HEK293 (cell line): Measurements from ENCODE around the gene GTPBP3.

Experiments used
- CTCF ChIA-PET: fragments of 350-600 bp; formaldehyde crosslinking; extraction: SDS; loops from one replicate; lab custom pipeline; 2021; ENCODE audit warnings: antibody characterized with exemption; lab: Yijun Ruan, JAX
- POLR2A ChIA-PET: fragments of 300-600 bp; formaldehyde crosslinking; extraction: SDS; loops from one replicate; lab custom pipeline; 2020; ENCODE audit warnings: antibody characterized with exemption, inconsistent platforms; lab: Yijun Ruan, JAX
- H3K27ac ChIP-seq: fragments of 200-500 bp; sonication (Bioruptor generic); 2 replicates; pipeline ENCODE4 v1.5.1; 2014; ENCODE audit warnings: low read depth, low read length, control low read depth, inconsistent platforms; ENCODE audit errors: extremely low read depth
- H3K36me3 ChIP-seq, 2 experiments: fragments of 200-500 bp in 1 of 2; sonication (Bioruptor generic) in 1 of 2; 1 replicate in 1 of 2; 2 replicates in 1 of 2; pipeline ENCODE4 v1.5.1; 2014 to 2017; ENCODE audit warnings: inconsistent platforms in 2 of 2, low read length in 2 of 2; ENCODE audit not compliant: control insufficient read depth in 2 of 2, insufficient read depth in 1 of 2
- H3K4me1 ChIP-seq: fragments of 200-500 bp; sonication (Bioruptor generic); 2 replicates; pipeline ENCODE4 v1.5.1; 2014; ENCODE audit warnings: mild to moderate bottlenecking, low read length, inconsistent platforms; ENCODE audit not compliant: control insufficient read depth, insufficient read depth
- H3K4me3 ChIP-seq: 2 replicates; pipeline ENCODE4 v1.5.1; 2011; ENCODE audit warnings: low read depth, mild to moderate bottlenecking, control low read depth, low read length, moderate library complexity
- H3K9me3 ChIP-seq: fragments of 200-500 bp; sonication (Bioruptor generic); 2 replicates; pipeline ENCODE4 v1.5.1; 2014; ENCODE audit warnings: low read depth, low read length, inconsistent platforms; ENCODE audit not compliant: control insufficient read depth, insufficient read depth
- GLIS2 ChIP-seq: fragments of 450-650 bp; formaldehyde crosslinking; IDR thresholded peaks from 2 replicates; pipeline ENCODE4 v1.5.1; 2016; ENCODE audit warnings: missing biosample characterization, missing genetic modification characterization
- INSM2 ChIP-seq: fragments of 450-650 bp; formaldehyde crosslinking; IDR thresholded peaks from 2 replicates; pipeline ENCODE4 v1.5.1; 2016; ENCODE audit warnings: missing biosample characterization, missing genetic modification characterization
- KLF1 ChIP-seq: fragments of 450-650 bp; formaldehyde crosslinking; IDR thresholded peaks from 2 replicates; pipeline ENCODE4 v1.5.1; 2016; ENCODE audit warnings: missing biosample characterization, missing genetic modification characterization
- MEIS1 ChIP-seq: sonication (generic); formaldehyde crosslinking; IDR thresholded peaks from 2 replicates; pipeline ENCODE4 v1.8.1; 2022; ENCODE audit warnings: missing genetic modification reagents, mild to moderate bottlenecking, borderline replicate concordance
- PATZ1 ChIP-seq: fragments of 450-650 bp; formaldehyde crosslinking; IDR thresholded peaks from 2 replicates; pipeline ENCODE4 v1.5.1; 2016; ENCODE audit warnings: missing biosample characterization, missing genetic modification characterization
- SCRT2 ChIP-seq: fragments of 450-650 bp; formaldehyde crosslinking; IDR thresholded peaks from 2 replicates; pipeline ENCODE4 v1.5.1; 2016; ENCODE audit warnings: missing biosample characterization, missing genetic modification characterization
- ZBTB11 ChIP-seq: fragments of 450-650 bp; formaldehyde crosslinking; conservative IDR thresholded peaks from 2 replicates; pipeline ENCODE4 v1.5.1; 2016; ENCODE audit warnings: low read depth, missing biosample characterization, missing genetic modification characterization
- ZBTB20 ChIP-seq: fragments of 450-650 bp; formaldehyde crosslinking; IDR thresholded peaks from 2 replicates; pipeline ENCODE4 v1.5.1; 2016; ENCODE audit warnings: missing biosample characterization, missing genetic modification characterization
- ZBTB26 ChIP-seq: fragments of 450-650 bp; formaldehyde crosslinking; optimal IDR thresholded peaks from 2 replicates; pipeline ENCODE3; 2016; ENCODE audit warnings: missing biosample characterization, mild to moderate bottlenecking, missing genetic modification characterization
- ZIC2 ChIP-seq: fragments of 450-650 bp; formaldehyde crosslinking; IDR thresholded peaks from 2 replicates; pipeline ENCODE4 v1.5.1; 2016; ENCODE audit warnings: missing biosample characterization, missing genetic modification characterization
- ZNF10 ChIP-seq: fragments of 450-650 bp; formaldehyde crosslinking; IDR thresholded peaks from 2 replicates; pipeline ENCODE4 v1.5.1; 2017; ENCODE audit warnings: missing biosample characterization, missing genetic modification characterization
- ZNF138 ChIP-seq: fragments of 450-650 bp; formaldehyde crosslinking; IDR thresholded peaks from 2 replicates; pipeline ENCODE4 v1.5.1; 2016; ENCODE audit warnings: missing biosample characterization, missing genetic modification characterization, borderline replicate concordance
- ZNF140 ChIP-seq: fragments of 450-650 bp; formaldehyde crosslinking; IDR thresholded peaks from 2 replicates; pipeline ENCODE4 v1.5.1; 2016; ENCODE audit warnings: missing biosample characterization, missing genetic modification characterization
- ZNF146 ChIP-seq: fragments of 450-650 bp; formaldehyde crosslinking; IDR thresholded peaks from 2 replicates; pipeline ENCODE4 v1.5.1; 2016; ENCODE audit warnings: missing biosample characterization, missing genetic modification characterization
- ZNF155 ChIP-seq: fragments of 450-650 bp; formaldehyde crosslinking; IDR thresholded peaks from 2 replicates; pipeline ENCODE4 v1.5.1; 2016; ENCODE audit warnings: missing biosample characterization, missing genetic modification characterization
- ZNF16 ChIP-seq: fragments of 450-650 bp; formaldehyde crosslinking; IDR thresholded peaks from 2 replicates; pipeline ENCODE4 v1.5.1; 2016; ENCODE audit warnings: low read depth, missing biosample characterization, missing genetic modification characterization
- ZNF214 ChIP-seq: fragments of 450-650 bp; formaldehyde crosslinking; IDR thresholded peaks from 2 replicates; pipeline ENCODE4 v1.5.1; 2017; ENCODE audit warnings: missing biosample characterization, mild to moderate bottlenecking, missing genetic modification characterization, borderline replicate concordance
- ZNF239 ChIP-seq: fragments of 450-650 bp; formaldehyde crosslinking; IDR thresholded peaks from 2 replicates; pipeline ENCODE4 v1.5.1; 2016; ENCODE audit warnings: missing biosample characterization, missing genetic modification characterization
- ZNF24 ChIP-seq: fragments of 450-650 bp; formaldehyde crosslinking; IDR thresholded peaks from 2 replicates; pipeline ENCODE4 v1.5.1; 2016; ENCODE audit warnings: missing biosample characterization, missing genetic modification characterization
- ZNF335 ChIP-seq: fragments of 450-650 bp; formaldehyde crosslinking; conservative IDR thresholded peaks from 2 replicates; pipeline ENCODE4 v1.5.1; 2016; ENCODE audit warnings: missing biosample characterization, missing genetic modification characterization
- ZNF398 ChIP-seq: fragments of 450-650 bp; formaldehyde crosslinking; IDR thresholded peaks from 2 replicates; pipeline ENCODE4 v1.5.1; 2017; ENCODE audit warnings: missing biosample characterization, missing genetic modification characterization
- ZNF473 ChIP-seq: fragments of 450-650 bp; formaldehyde crosslinking; IDR thresholded peaks from 2 replicates; pipeline ENCODE4 v1.5.1; 2017; ENCODE audit warnings: missing biosample characterization, missing genetic modification characterization
- ZNF48 ChIP-seq: fragments of 450-650 bp; formaldehyde crosslinking; IDR thresholded peaks from 2 replicates; pipeline ENCODE4 v1.5.1; 2016; ENCODE audit warnings: missing biosample characterization, missing genetic modification characterization
- ZNF544 ChIP-seq: fragments of 450-650 bp; formaldehyde crosslinking; IDR thresholded peaks from 2 replicates; pipeline ENCODE4 v1.5.0; 2017; ENCODE audit warnings: missing biosample characterization, missing genetic modification characterization
- ZNF610 ChIP-seq: fragments of 450-650 bp; formaldehyde crosslinking; IDR thresholded peaks from 2 replicates; pipeline ENCODE4 v1.5.1; 2016; ENCODE audit warnings: missing biosample characterization, missing genetic modification characterization, borderline replicate concordance
- ZNF660 ChIP-seq: fragments of 450-650 bp; IDR thresholded peaks from 2 replicates; pipeline ENCODE4 v1.5.1; 2018; ENCODE audit warnings: missing biosample characterization, mild to moderate bottlenecking, missing genetic modification characterization
- ZNF76 ChIP-seq: fragments of 450-650 bp; formaldehyde crosslinking; IDR thresholded peaks from 2 replicates; pipeline ENCODE4; 2016; ENCODE audit warnings: low read depth, missing biosample characterization, missing genetic modification characterization, borderline replicate concordance
- ZNF777 ChIP-seq: fragments of 450-650 bp; formaldehyde crosslinking; IDR thresholded peaks from 2 replicates; pipeline ENCODE4 v1.5.1; 2017; ENCODE audit warnings: missing biosample characterization, missing genetic modification characterization, borderline replicate concordance
- ZNF785 ChIP-seq: fragments of 450-650 bp; formaldehyde crosslinking; IDR thresholded peaks from 2 replicates; pipeline ENCODE4 v1.5.1; 2016; ENCODE audit warnings: missing biosample characterization, missing genetic modification characterization

The GTPBP3 gene

GRCh38 chr19:17309965-17310461 lies 27.3 kb upstream of the GTPBP3 start:
- POLR2A ChIA-PET = interaction anchor here (1.0 to 2.9 kb wide), 6 partner anchors 11 to 683 kb away, joined by 3 to 64 read pairs (median 8); partner anchors contain the start of genes ANO8, BABAM1, GTPBP3 and USE1
- H3K4me3 ChIP-seq = peak overlapping the region; percentile 98
- no peaks in the 10 kb centered on the region for H3K9me3 ChIP-seq
- peaks cover 3 to 34% of the 10 kb centered on the region in 2 experiments; a peak in 2 of 3 replicates for H3K36me3 ChIP-seq
- CTCF ChIA-PET = interaction anchor here (0.9 to 1.4 kb wide), 5 partner anchors 18 to 155 kb away, joined by 3 to 6 read pairs (median 4); no protein-coding TSS in a partner anchor
- peak overlapping the region; percentile 26 for H3K27ac ChIP-seq
- H3K4me1 ChIP-seq = no peaks in the 10 kb centered on the region
- TF ChIP-seq ZNF610 (tag by site-specific recombination) (no peak), ZNF398 (tag by site-specific recombination) (no peak), ZBTB20 (peak; percentile 66; the same call in 1 of the 2 replicates), ZNF335 (no peak), KLF1 (tag by site-specific recombination) (no peak), INSM2 (no peak), ZNF155 (tag by site-specific recombination) (no peak), ZIC2 (no peak), ZNF544 (no peak), ZNF76 (tag by site-specific recombination) (no peak), ZNF24 (tag by site-specific recombination) (no peak), ZBTB11 (tag by site-specific recombination) (peak; percentile 96), ZBTB26 (tag by site-specific recombination) (no peak), ZNF10 (tag by site-specific recombination) (no peak), ZNF239 (tag by site-specific recombination) (no peak), ZNF660 (tag by site-specific recombination) (no peak), ZNF785 (tag by site-specific recombination) (no peak), GLIS2 (tag by site-specific recombination) (no peak), ZNF140 (tag by site-specific recombination) (no peak), ZNF138 (tag by site-specific recombination) (no peak), PATZ1 (peak; percentile 1; the same call in 1 of the 2 replicates), ZNF473 (tag by site-specific recombination) (no peak), ZNF146 (tag by site-specific recombination) (no peak), ZNF16 (tag by site-specific recombination) (no peak), ZNF214 (tag by site-specific recombination) (no peak), ZNF48 (tag by site-specific recombination) (no peak), MEIS1 (no peak), ZNF777 (tag by site-specific recombination) (no peak), SCRT2 (peak; percentile 67)
